Heart left ventricle (tissue), 16 donors: ENCODE data around the gene TARBP2. TPM values are rescaled to one million over a fixed set of nuclear protein-coding genes. Genes with fewer than 3 reads are reported as not detected.

Experiments
- ATAC-seq, 4 donors: fragments of 200-7000 bp; cut with Tn5 transposase; one replicate each; pipeline ENCODE4 v1.9.1; 2020 to 2022; ENCODE audit warnings: moderate library complexity in 4 of 4, mild to moderate bottlenecking in 3 of 4, moderate number of reproducible peaks in 1 of 4
- DNase-seq, 5 donors: peaks; one replicate each; pipeline ENCODE4 v3.0.0-alpha.2; 2020
- H3K27ac ChIP-seq, 12 donors: fragments of 200-600 bp; sonication (generic) in 4 of 12; one replicate each; pipeline versions ENCODE4 v1.5.0 to v1.8.0; 2016 to 2022; ENCODE audit warnings: mild to moderate bottlenecking in 2 of 12
- H3K27me3 ChIP-seq, 9 donors: fragments of 200-600 bp; sonication (generic) in 2 of 9; one replicate each; pipeline versions ENCODE4 v1.5.1 to v1.8.0; 2016 to 2022; ENCODE audit warnings: mild to moderate bottlenecking in 3 of 9
- H3K36me3 ChIP-seq, 9 donors: fragments of 200-600 bp; sonication (generic) in 2 of 9; one replicate each; pipeline versions ENCODE4 v1.5.0 to v1.8.0; 2018 to 2022; ENCODE audit warnings: mild to moderate bottlenecking in 2 of 9
- H3K4me1 ChIP-seq, 12 donors: fragments of 200-600 bp; sonication (generic) in 4 of 12; one replicate each; pipeline versions ENCODE4 v1.5.0 to v1.8.0; 2016 to 2022; ENCODE audit warnings: mild to moderate bottlenecking in 3 of 12
- H3K4me3 ChIP-seq, 12 donors: fragments of 200-600 bp; sonication (generic) in 4 of 12; one replicate each; pipeline versions ENCODE4 v1.5.0 to v1.8.0; 2017 to 2022; ENCODE audit warnings: mild to moderate bottlenecking in 9 of 12, moderate library complexity in 4 of 12
- H3K9me3 ChIP-seq, 12 donors: fragments of 200-600 bp; sonication (generic) in 4 of 12; one replicate each; pipeline versions ENCODE4 v1.5.0 to v1.8.0; 2016 to 2022; ENCODE audit warnings: mild to moderate bottlenecking in 1 of 12
- CTCF ChIP-seq, 12 donors: fragments of 200-600 bp; sonication (generic) in 4 of 12; IDR thresholded peaks; one replicate each; pipeline versions ENCODE4 v1.5.0 to v1.8.0; 2018 to 2022; ENCODE audit warnings: antibody characterized with exemption in 12 of 12, mild to moderate bottlenecking in 5 of 12
- POLR2A ChIP-seq, 2 donors: fragments of 450-650 bp; IDR thresholded peaks; one replicate each; pipeline ENCODE4 v1.6.1; 2017; ENCODE audit warnings: antibody characterized with exemption in 2 of 2, mild to moderate bottlenecking in 2 of 2, moderate library complexity in 2 of 2
- WGBS, 4 donors: extraction: QIAGEN DNeasy Blood & Tissue Kit in 2 of 4; methylation state at CpG; one replicate each; pipeline versions ENCODE4 v1.1.5 to v1.1.7; 2013 to 2018; 5-methylcytosine and 5-hydroxymethylcytosine counted together
- intact Hi-C, 10 donors: fragments of 100-400 bp; cut with DNase I; formaldehyde crosslinking; loops; one replicate each; pipeline versions ENCODE4 v1.11.1 to v1.14.2; 2022
- polyA plus RNA-seq, 2 donors: library from polyadenylated mRNA; stranded (reverse); fragments of 200-250 nt; gene quantifications; one replicate each; pipeline ENCODE4 v1.2.3, GENCODE V29; 2013
- total RNA-seq, 9 donors: library from RNA; depleted of rRNA in 2 of 9; stranded (reverse); fragments of >200 nt in 2 of 9; fragmentation: NEBNext Ultra II Directional in 3 of 9; extraction: Animal tissue kit (Norgen Biotek cat#: 25700) in 3 of 9; gene quantifications; one replicate each; pipeline versions ENCODE4 v1.1.0 to v1.2.4, GENCODE V29; 2016 to 2023
- donor health status: ischemic (EF 13 %, LVEDD 7.1; RV severe dilation, severe dysfunction).
- donor health status: healthy with polysubstance abuse.
- donor health status: DM: no; HTN: yes; CAD: no.
- donor health status: DM: no; HTN: no; CAD: no.
- donor health status: ischemic (EF 25% LVEDD 6.9; RV normal size, moderate dysfunction).
- donor health status: ischemic (EF 25% LVEDD 5.7; RV mildly dilated, moderate dysfunction).
- donor health status: healthy.
- donor health status: DM: yes; HTN: yes; CAD: no.
- donor health status: ischemic (EF 35%, LVEDD 5.7; RV mildly dilated, moderate dysfunction).
- donor health status: nonischemic (EF 11% LVEDD 7.7; RV severe dilation, severe dysfunction).
- donor health status: DM: yes; HTN: yes; CAD: no.
- donor health status: PGD.
- donor health status: ischemic (EF 29% LVEDD 5.4; RV normal size, mild dysfunction).
- donor health status: nonischemic (EF 23%, LVEDD 6.1; RV moderate dilation, normal function).

The TARBP2 gene
- total and polyA plus RNA-seq, 11 donors, result 7.8 to 23.5 (median 11.9) TPM

DNA sequence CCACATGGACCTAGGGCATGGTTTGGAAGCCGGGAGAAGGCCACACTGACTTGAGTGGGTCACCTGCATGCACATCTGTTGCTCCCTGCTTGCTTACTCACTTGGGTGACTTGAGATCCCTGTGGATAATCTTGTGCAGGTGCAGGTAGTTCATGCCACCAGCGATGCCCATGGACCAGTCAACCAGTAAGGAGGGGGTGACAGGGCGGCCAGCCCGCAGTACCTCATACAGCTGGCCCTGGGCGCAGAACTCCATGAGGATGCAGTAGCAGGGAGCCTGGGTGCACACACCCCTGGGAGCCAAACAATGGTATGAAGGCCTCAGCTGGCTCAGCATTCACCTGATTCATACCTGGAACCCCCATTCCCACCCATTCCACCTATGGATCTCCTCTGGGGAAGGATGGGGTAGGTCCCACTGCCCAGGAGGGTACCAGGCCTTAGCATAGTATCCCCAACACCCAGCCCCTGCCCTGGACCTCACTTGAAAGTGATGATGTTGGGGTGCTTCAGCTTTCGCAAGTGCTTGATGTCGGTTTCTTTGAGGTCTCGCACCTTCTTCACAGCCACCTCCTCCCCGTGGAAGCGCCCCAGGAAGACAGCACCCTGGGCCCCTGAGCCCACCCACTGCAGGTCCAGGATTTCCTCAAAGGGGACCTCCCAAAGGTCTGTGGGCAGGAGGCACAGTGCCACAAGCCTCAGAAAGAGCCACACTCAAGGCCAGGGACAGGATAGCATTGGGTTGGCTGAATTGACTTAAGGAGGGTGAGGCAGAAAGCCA lies 14.9 kb upstream of the TARBP2 start:
- Histone ChIP-seq H3K27ac (no peak overlapping the region), H3K36me3 (peaks cover 0 to 74% (median 63%) of the 10 kb centered on the region in 9 donors), H3K27me3 (no peaks in the 10 kb centered on the region), H3K4me3 (no peak overlapping the region), H3K4me1 (peaks cover 0 to 19% (median 5%) of the 10 kb centered on the region in 12 donors), H3K9me3 (no peaks in the 10 kb centered on the region)
- ATAC-seq, result peak in 1 of 4 donors; percentile 4
- TF ChIP-seq CTCF (IDR thresholded peaks at IDR 0.05), result no peak
- no peak for TF ChIP-seq POLR2A (IDR thresholded peaks at IDR 0.05)
- no peak for DNase-seq
- intact Hi-C loops, result no loop called here
- WGBS, 4 donors, result 94 to 98% (median 95%) methylated on average over 8 to 10 of the region's 10 CpGs

DNA sequence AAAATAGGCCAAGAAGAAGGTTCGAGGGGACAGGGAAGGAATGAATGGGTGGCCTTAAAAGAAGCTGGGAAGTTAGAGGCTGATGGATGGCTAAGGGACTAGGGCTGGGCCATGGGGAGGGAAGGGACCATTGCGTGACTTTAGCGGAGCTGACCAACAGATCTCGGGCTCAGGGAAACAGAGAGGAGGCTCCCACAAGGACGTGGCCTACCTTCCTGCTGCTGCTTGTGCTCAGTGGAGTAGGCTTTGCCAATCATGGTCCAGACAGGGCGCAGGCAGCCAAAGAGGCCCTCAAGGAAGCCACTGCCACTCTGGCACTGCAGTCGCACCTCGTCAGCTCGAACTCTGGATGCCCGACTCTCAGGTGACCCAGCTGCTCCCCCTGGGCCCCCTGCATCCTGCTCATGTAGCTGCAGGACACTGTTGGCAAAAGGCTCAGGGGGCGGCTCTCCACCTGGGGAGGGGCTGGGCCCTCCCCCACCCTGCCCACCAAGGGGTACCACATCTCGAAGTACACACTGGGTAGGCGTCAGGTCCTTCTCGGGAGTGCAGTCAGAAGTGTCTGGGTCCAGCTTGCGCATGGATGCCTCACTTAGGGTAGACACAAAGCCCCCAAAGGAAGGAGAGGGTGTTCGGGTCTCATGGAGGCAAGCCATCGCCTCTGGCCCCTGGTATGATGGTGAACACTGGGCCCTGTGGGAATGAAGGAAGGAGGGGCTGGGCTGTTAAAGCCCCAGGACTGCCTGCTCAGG lies 14.2 kb upstream of the TARBP2 start:
- Histone ChIP-seq H3K9me3 (no peaks in the 10 kb centered on the region), H3K4me3 (no peak overlapping the region), H3K36me3 (peaks cover 0 to 66% (median 56%) of the 10 kb centered on the region in 9 donors), H3K27ac (no peak overlapping the region), H3K4me1 (peaks cover 0 to 13% (median 4%) of the 10 kb centered on the region in 12 donors), H3K27me3 (no peaks in the 10 kb centered on the region)
- intact Hi-C loops, result no loop called here
- WGBS, 4 donors, result 81 to 87% (median 84%) methylated on average over 14 to 17 of the region's 17 CpGs
- no peak for DNase-seq
- no peak for TF ChIP-seq POLR2A (IDR thresholded peaks at IDR 0.05)
- no peak for TF ChIP-seq CTCF (IDR thresholded peaks at IDR 0.05)
- ATAC-seq, result no peak

DNA sequence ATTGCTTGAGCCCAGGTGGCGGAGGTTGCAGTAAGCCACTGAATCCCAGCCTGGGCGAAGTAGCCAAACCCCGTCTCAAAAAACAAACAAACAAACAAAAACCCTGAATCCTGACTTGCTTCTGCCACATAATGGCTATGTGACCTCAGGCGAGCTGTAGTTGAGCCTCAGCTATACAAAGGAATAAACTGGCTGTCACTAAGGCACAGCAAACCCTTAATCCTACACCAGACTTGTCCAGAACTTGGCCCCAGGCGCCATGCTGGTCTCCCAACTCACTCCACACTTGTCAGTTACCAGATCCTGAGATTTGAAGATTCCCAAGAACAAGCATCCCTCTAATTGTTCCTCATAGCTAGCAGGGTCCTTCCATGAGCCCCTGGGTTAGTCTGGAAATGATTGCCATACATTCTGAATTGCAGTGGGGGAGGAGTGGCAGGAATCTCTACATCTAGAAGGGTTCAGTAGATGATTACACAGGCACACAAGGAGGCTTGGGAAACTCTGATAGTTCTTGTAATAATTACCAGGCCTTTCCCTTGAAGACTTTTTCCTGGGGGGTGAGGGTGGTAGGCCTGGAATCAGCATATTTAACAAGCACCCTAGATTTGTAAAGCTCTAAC lies 11.7 kb upstream of the TARBP2 start:
- TF ChIP-seq POLR2A (IDR thresholded peaks at IDR 0.05) (no peak), CTCF (IDR thresholded peaks at IDR 0.05) (no peak)
- Histone ChIP-seq H3K4me1 (peaks cover 0 to 22% (median 16%) of the 10 kb centered on the region in 12 donors), H3K27ac (no peak overlapping the region), H3K27me3 (no peaks in the 10 kb centered on the region), H3K4me3 (no peak overlapping the region), H3K36me3 (peaks cover 0 to 43% (median 33%) of the 10 kb centered on the region in 9 donors), H3K9me3 (no peaks in the 10 kb centered on the region)
- DNase-seq, result no peak
- ATAC-seq, result no peak
- intact Hi-C loops, result no loop called here
- WGBS, 4 donors, result 90 to 98% (median 96%) methylated on average over 5 of the region's 5 CpGs
